ENCODE data around the gene ZSWIM3. TPM values are rescaled to one million over a fixed set of nuclear protein-coding genes. Genes with fewer than 3 reads are reported as not detected.

The ZSWIM3 gene
- total and polyA plus RNA-seq, 2 donors (not counting 3 experiments of a cell fraction or from before 2014, with no cell fraction given) = 3.8 to 4.4 TPM

DNA sequence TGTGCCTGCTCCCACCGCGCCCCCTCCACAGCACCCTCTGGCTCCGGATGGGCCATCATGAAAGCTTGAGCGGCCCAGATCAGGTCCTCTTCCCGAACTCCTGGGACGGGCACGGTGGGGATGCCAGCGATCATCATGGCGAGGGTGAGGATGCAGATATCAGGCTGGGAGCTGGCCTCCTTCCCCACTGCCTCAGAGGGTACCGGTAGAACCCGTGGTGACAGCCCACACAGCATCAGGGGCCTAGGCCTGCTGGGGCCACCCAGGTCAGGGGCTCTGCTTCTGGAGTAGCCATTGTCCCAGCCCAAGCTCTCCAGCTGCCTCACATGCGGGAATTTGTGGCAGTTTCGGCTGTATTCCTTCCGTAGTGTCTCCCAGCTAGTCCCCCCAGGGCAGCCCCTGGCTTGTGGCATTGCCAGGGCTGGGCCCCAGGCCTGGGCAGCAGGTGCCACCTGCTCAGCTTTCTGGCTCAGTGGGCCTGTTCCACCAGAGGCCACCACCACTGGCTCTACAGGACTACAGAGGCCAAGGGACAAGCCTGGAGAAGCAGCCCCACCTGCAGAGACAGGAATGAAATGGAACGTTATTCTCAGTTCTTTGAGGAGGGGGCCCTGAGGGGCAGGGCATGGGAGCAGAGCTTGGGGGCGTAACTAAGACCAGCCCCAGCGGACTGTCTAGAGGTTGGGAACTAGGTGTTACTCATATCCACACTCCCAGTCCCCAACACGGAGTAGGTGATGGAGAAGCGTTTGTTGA, 29.4 kb downstream of the ZSWIM3 start:
- Histone ChIP-seq H3K79me2 (ENCODE audit: control insufficient read depth, insufficient read depth, low read length) (peaks cover 18% of the 10 kb centered on the region), H3K27ac (ENCODE audit: insufficient read depth, low read depth, low read length) (no peak overlapping the region), H3K4me2 (ENCODE audit: insufficient read depth, low read length) (no peak overlapping the region), H3K9me1 (replicated peaks; ENCODE audit: control insufficient read depth, extremely low read depth, insufficient read depth, low read length) (no peaks in the 10 kb centered on the region), H2AFZ (ENCODE audit: low read depth, low read length) (no peak overlapping the region), H3K36me3 (ENCODE audit: control insufficient read depth in 2 of 2, extremely low read depth in 1 of 2, insufficient read depth in 2 of 2, low read length in 2 of 2) (peaks cover 4 to 17% of the 10 kb centered on the region in 2 experiments), H3K4me1 (ENCODE audit: control insufficient read depth, extremely low read depth, insufficient read depth, low read length) (peaks cover 19% of the 10 kb centered on the region), H3K9me3 (replicated peaks; ENCODE audit: control insufficient read depth, insufficient read depth, low read length) (no peaks in the 10 kb centered on the region), H3K9ac (replicated peaks; ENCODE audit: extremely low read depth, insufficient read depth, low read length) (no peak overlapping the region), H4K20me1 (replicated peaks; ENCODE audit: control insufficient read depth, extremely low read depth, insufficient read depth, low read length) (no peaks in the 10 kb centered on the region), H3K4me3 (replicated peaks in 1 of 3; ENCODE audit: insufficient read depth in 1 of 3, low read depth in 1 of 3, low read length in 3 of 3) (no peak overlapping the region), H3K27me3 (ENCODE audit: control insufficient read depth in 2 of 2, insufficient read depth in 2 of 2, low read length in 2 of 2) (no peaks in the 10 kb centered on the region)
- ChIA-PET CTCF (interaction anchor here (1.5 kb wide), 1 partner anchor 63 kb away, joined by 4 read pairs; no protein-coding TSS in a partner anchor), POLR2A (no interaction called here)
- dilution Hi-C loops (cut with MboI; ENCODE audit: extremely low pct_ligation_motif_present, low sequenced_read_pairs) = no loop called here
- DNase-seq (ENCODE audit: low read depth, low spot score) (no peak), FAIRE-seq (no peak)
- TF ChIP-seq JUN (IDR thresholded peaks at IDR 0.05; ENCODE audit: borderline replicate concordance, insufficient read depth, insufficient read length, low read depth) (no peak), POLR2AphosphoS5 (IDR thresholded peaks at IDR 0.05; ENCODE audit: insufficient read depth, low read depth, low read length) (no peak), MYC (IDR thresholded peaks at IDR 0.05; ENCODE audit: low read depth, low read length) (no peak), FOS (IDR thresholded peaks at IDR 0.05; ENCODE audit: borderline replicate concordance, insufficient read depth, low read length) (no peak), GATA2 (IDR thresholded peaks at IDR 0.05; ENCODE audit: insufficient read depth, insufficient read length, low read depth, low read length) (no peak)
- no TSS peak for BruUV-seq (replicated peaks)
- intact Hi-C loops (cut with micrococcal nuclease) = no loop called here

DNA sequence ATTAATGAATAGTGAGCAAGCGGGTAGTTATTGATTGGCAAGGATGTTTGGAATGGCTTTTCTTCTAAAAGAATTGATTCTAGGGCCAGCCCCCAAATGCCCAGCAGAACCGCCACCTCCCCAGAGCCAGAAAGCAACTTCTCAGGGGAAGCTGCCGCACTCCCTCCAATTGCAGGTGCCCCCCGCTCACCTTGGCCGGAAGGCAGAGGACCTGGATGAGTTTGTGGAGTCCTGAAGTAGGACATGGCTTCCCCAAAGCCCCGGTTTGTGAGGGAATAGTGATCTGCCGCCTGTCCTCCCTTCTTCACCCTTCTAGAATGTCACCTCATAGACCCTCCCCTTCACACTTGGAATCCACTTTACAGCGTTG, 29.9 kb downstream of the ZSWIM3 start, which contains the start of gene SPATA25:
Gene SPATA25 (minus strand): TSS at position 277 of the 370 bp plus-strand sequence. CDS start 32 bp downstream, at position 245.
- Histone ChIP-seq H3K9ac (replicated peaks; ENCODE audit: extremely low read depth, insufficient read depth, low read length) (no peak within 1 kb of the TSS), H3K9me1 (replicated peaks; ENCODE audit: control insufficient read depth, extremely low read depth, insufficient read depth, low read length) (no peaks in the 10 kb centered on the region), H3K36me3 (ENCODE audit: control insufficient read depth in 2 of 2, extremely low read depth in 1 of 2, insufficient read depth in 2 of 2, low read length in 2 of 2) (peaks cover 4 to 17% of the 10 kb centered on the region in 2 experiments), H3K27me3 (ENCODE audit: control insufficient read depth in 2 of 2, insufficient read depth in 2 of 2, low read length in 2 of 2) (no peaks in the 10 kb centered on the region), H3K4me3 (replicated peaks in 1 of 3; ENCODE audit: insufficient read depth in 1 of 3, low read depth in 1 of 3, low read length in 3 of 3) (no peak within 1 kb of the TSS), H3K4me2 (ENCODE audit: insufficient read depth, low read length) (no peak within 1 kb of the TSS), H3K79me2 (ENCODE audit: control insufficient read depth, insufficient read depth, low read length) (peaks cover 12% of the 10 kb centered on the region), H3K4me1 (ENCODE audit: control insufficient read depth, extremely low read depth, insufficient read depth, low read length) (peaks cover 25% of the 10 kb centered on the region), H2AFZ (ENCODE audit: low read depth, low read length) (no peak within 1 kb of the TSS), H3K9me3 (replicated peaks; ENCODE audit: control insufficient read depth, insufficient read depth, low read length) (no peaks in the 10 kb centered on the region), H4K20me1 (replicated peaks; ENCODE audit: control insufficient read depth, extremely low read depth, insufficient read depth, low read length) (no peaks in the 10 kb centered on the region), H3K27ac (ENCODE audit: insufficient read depth, low read depth, low read length) (no peak within 1 kb of the TSS)
- no peak for TF ChIP-seq MYC (IDR thresholded peaks at IDR 0.05; ENCODE audit: low read depth, low read length)
- TF ChIP-seq FOS (IDR thresholded peaks at IDR 0.05; ENCODE audit: borderline replicate concordance, insufficient read depth, low read length) = no peak
- no peak for TF ChIP-seq MAX (IDR thresholded peaks at IDR 0.05; ENCODE audit: insufficient read depth, insufficient read length)
- POLR2A ChIA-PET = no interaction called here
- dilution Hi-C loops (cut with MboI; ENCODE audit: extremely low pct_ligation_motif_present, low sequenced_read_pairs) (no loop called here), intact Hi-C loops (cut with micrococcal nuclease) (no loop called here)
- FAIRE-seq = no peak
- CTCF ChIA-PET = interaction anchor here (1.5 kb wide), 1 partner anchor 63 kb away, joined by 4 read pairs; no protein-coding TSS in a partner anchor
- no TSS peak for BruUV-seq (replicated peaks)
- DNase-seq (ENCODE audit: low read depth, low spot score) = no peak
